BJ (cell line): ENCODE data around the gene ATP5MC2. TPM values are rescaled to one million over a fixed set of nuclear protein-coding genes. Genes with fewer than 3 reads are reported as not detected.
"Not testable (repeated sequence)": the region's sequence is repeated elsewhere in the genome, so short reads cannot be mapped to it uniquely, and the experiment has no call there.

Source experiments
- CTCF ChIA-PET: fragments of 350-600 bp; formaldehyde crosslinking; extraction: SDS; loops from one replicate; lab custom pipeline; 2021; ENCODE audit warnings: antibody characterized with exemption, inconsistent platforms; lab: Yijun Ruan, JAX
- POLR2A ChIA-PET: fragments of 300-600 bp; sonication (Branson Sonifier 250); formaldehyde crosslinking; extraction: SDS; loops from one replicate; lab custom pipeline; 2021; ENCODE audit warnings: antibody characterized with exemption; lab: Charles Lee
- DNase-seq: peaks from one replicate; pipeline ENCODE4 v3.0.0-alpha.2; 2011; ENCODE audit warnings: low read depth
- H3K27me3 ChIP-seq: 2 replicates; pipeline ENCODE4 v1.6.0; 2011; ENCODE audit warnings: low read length; ENCODE audit not compliant: control insufficient read depth, insufficient read depth
- H3K36me3 ChIP-seq: 2 replicates; pipeline ENCODE4 v1.5.1; 2011; ENCODE audit warnings: low read length; ENCODE audit not compliant: control insufficient read depth, insufficient read depth
- H3K4me3 ChIP-seq: 2 replicates; pipeline ENCODE4 v1.5.1; 2011; ENCODE audit warnings: low read depth, mild to moderate bottlenecking, control low read depth, low read length
- polyA plus RNA-seq: library from polyadenylated mRNA; depleted of rRNA; stranded (reverse); fragments of >200 nt; gene quantifications from 2 replicates; pipeline ENCODE4 v1.2.3, GENCODE V29; 2011
- TF ChIP-seq, protein P1 (sequence below): IDR thresholded peaks from 2 replicates; pipeline ENCODE4 v1.5.1; 2011; ENCODE audit warnings: low read depth, mild to moderate bottlenecking, control low read depth, inconsistent platforms, low read length, moderate library complexity; ENCODE audit not compliant: insufficient read depth

Gene ATP5MC2
- polyA plus RNA-seq, 1 experiment, result 356 TPM

- POLR2A ChIA-PET, result interaction anchor here (0.7 kb wide), 1 partner anchor 32 kb away, joined by 9 read pairs; no protein-coding TSS in a partner anchor
- no peaks in the 10 kb centered on the region for H3K36me3 ChIP-seq
- no peak overlapping the region for H3K4me3 ChIP-seq
- DNase-seq, result no peak
- TF ChIP-seq, protein P1, sequence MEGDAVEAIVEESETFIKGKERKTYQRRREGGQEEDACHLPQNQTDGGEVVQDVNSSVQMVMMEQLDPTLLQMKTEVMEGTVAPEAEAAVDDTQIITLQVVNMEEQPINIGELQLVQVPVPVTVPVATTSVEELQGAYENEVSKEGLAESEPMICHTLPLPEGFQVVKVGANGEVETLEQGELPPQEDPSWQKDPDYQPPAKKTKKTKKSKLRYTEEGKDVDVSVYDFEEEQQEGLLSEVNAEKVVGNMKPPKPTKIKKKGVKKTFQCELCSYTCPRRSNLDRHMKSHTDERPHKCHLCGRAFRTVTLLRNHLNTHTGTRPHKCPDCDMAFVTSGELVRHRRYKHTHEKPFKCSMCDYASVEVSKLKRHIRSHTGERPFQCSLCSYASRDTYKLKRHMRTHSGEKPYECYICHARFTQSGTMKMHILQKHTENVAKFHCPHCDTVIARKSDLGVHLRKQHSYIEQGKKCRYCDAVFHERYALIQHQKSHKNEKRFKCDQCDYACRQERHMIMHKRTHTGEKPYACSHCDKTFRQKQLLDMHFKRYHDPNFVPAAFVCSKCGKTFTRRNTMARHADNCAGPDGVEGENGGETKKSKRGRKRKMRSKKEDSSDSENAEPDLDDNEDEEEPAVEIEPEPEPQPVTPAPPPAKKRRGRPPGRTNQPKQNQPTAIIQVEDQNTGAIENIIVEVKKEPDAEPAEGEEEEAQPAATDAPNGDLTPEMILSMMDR, result no peak
- H3K27me3 ChIP-seq, result no peaks in the 10 kb centered on the region
- CTCF ChIA-PET, result no interaction called here
Measured at GRCh38 chr12:53645165-53645564, 30.7 kb downstream of the ATP5MC2 start.

DNA sequence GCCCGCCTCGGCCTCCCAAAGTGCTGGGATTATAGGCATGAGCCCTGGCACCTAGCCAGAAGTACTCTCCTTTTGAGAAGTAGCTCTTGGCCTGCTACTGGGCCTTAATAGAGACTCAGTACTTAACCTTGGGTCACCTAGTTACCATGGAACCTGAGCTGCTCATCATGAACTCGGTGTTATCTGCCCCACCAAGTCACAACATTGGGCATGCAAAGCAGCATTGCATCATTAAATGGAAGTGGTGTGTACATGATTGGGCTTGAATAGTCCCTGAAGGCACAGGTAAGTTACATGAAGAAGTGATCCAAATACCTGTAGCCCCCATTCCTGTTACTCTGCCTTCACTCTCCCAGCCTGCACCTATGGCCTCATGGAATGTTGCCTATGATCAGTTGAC lies 31.8 kb downstream of the ATP5MC2 start:
- no peaks in the 10 kb centered on the region for H3K27me3 ChIP-seq
- TF ChIP-seq, protein P1, result no peak
- H3K4me3 ChIP-seq, result no peak overlapping the region
- POLR2A ChIA-PET, result no interaction called here
- CTCF ChIA-PET, result no interaction called here
- DNase-seq, result no peak
- no peaks in the 10 kb centered on the region for H3K36me3 ChIP-seq

DNA sequence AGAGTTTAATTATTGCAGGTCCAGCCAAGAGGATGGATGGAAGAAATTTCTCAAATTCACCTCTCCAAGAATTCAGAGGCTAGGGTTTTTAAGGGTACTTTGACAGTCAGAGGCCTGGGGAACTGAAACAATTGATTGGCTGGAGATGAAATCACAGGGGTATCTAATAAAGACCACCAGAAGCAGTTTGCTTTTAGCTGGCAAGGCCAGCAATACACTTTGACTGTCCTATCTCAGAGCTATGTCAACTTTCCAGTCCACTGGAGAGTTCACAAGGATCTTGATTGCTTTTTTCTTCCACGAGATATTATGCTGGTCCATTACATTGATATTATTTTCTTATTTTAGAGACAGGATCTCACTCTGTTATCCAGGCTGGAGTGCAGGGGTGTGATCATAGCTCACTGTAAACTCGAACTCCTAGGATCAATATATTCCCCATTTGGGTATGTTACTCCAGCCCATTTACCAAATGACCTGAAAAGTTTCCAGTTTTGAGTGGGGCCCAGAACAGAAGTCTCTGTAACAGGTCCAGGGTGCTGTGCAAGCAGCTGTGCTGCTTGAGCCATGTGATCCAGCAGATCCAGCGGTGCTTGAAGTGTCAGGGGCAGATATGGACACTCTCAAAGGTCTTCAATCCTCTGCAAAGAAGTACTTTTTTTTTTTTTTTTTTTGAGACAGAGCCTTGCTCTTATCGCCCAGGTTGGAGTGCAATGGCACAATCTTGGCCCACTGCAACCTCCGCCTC lies 32.5 kb downstream of the ATP5MC2 start:
- no peaks in the 10 kb centered on the region for H3K36me3 ChIP-seq
- no peak for DNase-seq
- TF ChIP-seq, protein P1, result no peak
- no peak overlapping the region for H3K4me3 ChIP-seq
- ChIA-PET CTCF (no interaction called here), POLR2A (no interaction called here)
- H3K27me3 ChIP-seq, result no peaks in the 10 kb centered on the region

GRCh38 chr12:53638057-53638456 lies 37.8 kb downstream of the ATP5MC2 start:
- ChIA-PET CTCF (interaction anchor here (0.7 kb wide), 1 partner anchor 13 kb away, joined by 3 read pairs; no protein-coding TSS in a partner anchor), POLR2A (no interaction called here)
- Histone ChIP-seq H3K4me3 (no peak overlapping the region), H3K36me3 (no peaks in the 10 kb centered on the region), H3K27me3 (no peaks in the 10 kb centered on the region)
- DNase-seq, result no peak
- TF ChIP-seq, protein P1, result no peak

GRCh38 chr12:53636641-53637040 lies 39.2 kb downstream of the ATP5MC2 start:
- Histone ChIP-seq H3K27me3 (no peaks in the 10 kb centered on the region; the same call in 1 of the 2 replicates), H3K36me3 (no peaks in the 10 kb centered on the region), H3K4me3 (no peak overlapping the region)
- ChIA-PET POLR2A (no interaction called here), CTCF (no interaction called here)
- no peak for DNase-seq
- TF ChIP-seq, protein P1, result no peak

DNA sequence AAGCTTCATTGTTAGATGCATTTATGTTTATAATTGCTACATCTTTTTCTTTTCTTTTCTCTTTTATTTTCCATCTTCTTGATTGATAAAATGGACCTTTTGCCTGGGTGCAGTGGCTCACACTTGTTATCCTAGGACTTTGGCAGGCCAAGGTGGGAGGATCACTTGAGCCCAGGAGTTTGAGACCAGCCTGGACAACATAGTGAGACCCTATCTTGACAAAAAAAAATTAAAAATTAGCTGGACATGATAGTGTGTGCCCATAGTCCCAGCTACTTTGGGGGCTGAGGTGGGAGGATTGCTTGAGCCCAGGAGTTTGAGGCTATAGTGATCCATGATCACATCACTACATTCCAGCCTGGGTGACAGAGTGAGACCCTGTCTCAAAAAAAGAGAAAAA lies 40.2 kb downstream of the ATP5MC2 start:
- CTCF ChIA-PET, H3K36me3 ChIP-seq, POLR2A ChIA-PET, H3K4me3 ChIP-seq, H3K27me3 ChIP-seq, DNase-seq: not testable (repeated sequence)
